Muscle of back (tissue), 11 donors: ENCODE data around the gene CCDC172. TPM values are rescaled to one million over a fixed set of nuclear protein-coding genes. Genes with fewer than 3 reads are reported as not detected.

Experiments
- DNase-seq, 3 donors: peaks; one replicate each; pipeline versions ENCODE4 v3.0.0 to v3.0.0-alpha.2; 2013
- polyA plus RNA-seq, 10 donors: library from polyadenylated mRNA; unstranded; fragments of 120-200 nt; gene quantifications; one replicate each; pipeline ENCODE4 v1.2.1, GENCODE V29; 2013; ENCODE audit not compliant: insufficient read length in 10 of 10

Gene CCDC172
- polyA plus RNA-seq, 10 donors, result not detected

DNA sequence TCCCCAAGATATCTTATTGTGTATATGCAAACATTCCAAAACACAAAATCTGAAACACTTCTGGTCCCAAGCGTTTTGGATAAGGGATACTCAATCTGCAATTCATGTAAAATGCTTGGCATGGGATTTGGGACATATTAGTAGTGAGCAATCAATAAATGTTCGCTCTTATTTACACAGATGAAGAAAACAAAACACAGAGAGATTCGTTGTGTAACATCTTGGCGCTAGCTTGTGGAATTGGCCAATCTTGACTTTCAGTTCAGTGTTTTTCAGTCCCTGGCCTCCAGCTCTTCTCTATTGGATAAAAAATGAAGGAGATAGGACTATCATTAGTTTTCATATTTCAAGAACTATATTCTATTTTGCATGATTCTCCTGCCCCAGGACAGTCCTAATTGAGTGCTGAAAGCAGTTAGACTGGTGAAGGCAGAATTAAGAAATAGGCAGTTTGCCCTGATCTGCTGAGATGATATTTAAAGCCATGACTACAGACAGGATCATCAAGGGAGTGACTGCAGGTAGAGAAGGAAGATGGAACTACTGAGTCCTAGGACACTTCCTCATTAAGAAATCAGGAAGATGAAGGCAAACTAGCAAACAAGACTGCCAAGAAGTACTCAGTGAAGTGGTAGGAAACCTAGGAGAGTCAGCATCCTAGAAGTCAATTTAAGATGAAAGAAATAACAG lies 105.2 kb downstream of the CCDC172 start:
- DNase-seq, result no peak

Other genes starting within 250 kb of the CCDC172 start
- gene GFRA1, start 51.2 kb upstream of the CCDC172 start, polyA plus RNA-seq, result 10 to 100 TPM; 28.0 to 45.7 (median 37.4) TPM
- 1 to 10 TPM in 1 of 10 donors, under 1 TPM in 1, not detected in 8; 0.08 to 1.3 TPM for gene PNLIPRP3, start 103.4 kb downstream of the CCDC172 start, polyA plus RNA-seq
- gene PNLIP, start 221.5 kb downstream of the CCDC172 start, polyA plus RNA-seq, result under 1 TPM in 6 of 10 donors, not detected in 4; 0.11 to 0.99 (median 0.40) TPM